Caco-2 (cell line): ENCODE results near the gene NUP98. TPM values are rescaled to one million over a fixed set of nuclear protein-coding genes. Genes with fewer than 3 reads are reported as not detected.
"Not testable (repeated sequence)": the region's sequence is repeated elsewhere in the genome, so short reads cannot be mapped to it uniquely, and the experiment has no call there.

ENCODE experiments used
- BruUV-seq: library from RNA; stranded (reverse); fragments of 400-500 nt; replicated peaks from 2 replicates; lab custom pipeline; 2021; lab: Mats Ljungman, UMichigan
- CTCF ChIA-PET: fragments of 300-600 bp; sonication (Branson Sonifier 250); formaldehyde crosslinking; loops from one replicate; lab custom pipeline; 2022; ENCODE audit warnings: antibody characterized with exemption; lab: Charles Lee
- POLR2A ChIA-PET: fragments of 300-600 bp; sonication (Branson Sonifier 250); formaldehyde crosslinking; loops from one replicate; lab custom pipeline; 2022; ENCODE audit warnings: antibody characterized with exemption; lab: Charles Lee
- DNase-seq, 2 experiments: peaks; one replicate each; pipeline versions ENCODE4 v3.0.0 to v3.0.0-alpha.2; 2020 to 2022
- H3K27me3 ChIP-seq: replicated peaks from 2 replicates; pipeline ENCODE4 v1.6.0; 2011; ENCODE audit warnings: low read length; ENCODE audit not compliant: control insufficient read depth, insufficient read depth
- H3K36me3 ChIP-seq: 2 replicates; pipeline ENCODE4 v1.5.1; 2011; ENCODE audit warnings: low read length; ENCODE audit not compliant: control insufficient read depth, insufficient read depth
- H3K4me1 ChIP-seq: fragments of 250-450 bp; sonication (Bioruptor Pico); 2 replicates; pipeline ENCODE4 v1.5.1; 2020; ENCODE audit warnings: mild to moderate bottlenecking
- H3K4me3 ChIP-seq: 2 replicates; pipeline ENCODE4 v1.5.1; 2011; ENCODE audit warnings: low read depth, mild to moderate bottlenecking, control low read depth, low read length
- H3K9me3 ChIP-seq: fragments of 250-450 bp; sonication (Bioruptor Pico); 2 replicates; pipeline ENCODE4 v1.5.1; 2020; ENCODE audit warnings: mild to moderate bottlenecking, moderate library complexity
- H3K27ac Mint-ChIP-seq: one replicate; pipeline ENCODE4 v1.8.0; 2022; ENCODE audit warnings: mixed read lengths; ENCODE audit not compliant: unreplicated experiment
- H3K27me3 Mint-ChIP-seq: one replicate; pipeline ENCODE4 v1.8.0; 2022; ENCODE audit warnings: mixed read lengths; ENCODE audit not compliant: insufficient read depth, unreplicated experiment
- H3K36me3 Mint-ChIP-seq: one replicate; pipeline ENCODE4 v1.8.0; 2022; ENCODE audit warnings: mild to moderate bottlenecking, mixed read lengths; ENCODE audit not compliant: insufficient read depth, unreplicated experiment
- H3K4me1 Mint-ChIP-seq: one replicate; pipeline ENCODE4 v1.8.0; 2022; ENCODE audit warnings: low read depth, mixed read lengths; ENCODE audit not compliant: unreplicated experiment
- H3K4me3 Mint-ChIP-seq: one replicate; pipeline ENCODE4 v1.8.0; 2022; ENCODE audit warnings: mild to moderate bottlenecking, moderate library complexity, mixed read lengths; ENCODE audit not compliant: unreplicated experiment
- H3K9me3 Mint-ChIP-seq: one replicate; pipeline ENCODE4 v1.8.0; 2022; ENCODE audit warnings: mixed read lengths; ENCODE audit not compliant: unreplicated experiment
- intact Hi-C: fragments of 100-400 bp; cut with micrococcal nuclease; formaldehyde crosslinking; loops from one replicate; pipeline ENCODE4 v1.10.0; 2022; ENCODE audit not compliant: unreplicated experiment
- total RNA-seq: library from RNA; stranded (reverse); gene quantifications from 2 replicates; pipeline ENCODE4 v1.2.3, GENCODE V29; 2022
- TF ChIP-seq, protein P1 (sequence below), 2 experiments: fragments of 200-600 bp in 1 of 2; IDR thresholded peaks; 1 replicate in 1 of 2; 2 replicates in 1 of 2; pipeline versions ENCODE4 v1.5.1 to v1.8.0; 2011 to 2022; ENCODE audit warnings: antibody characterized with exemption in 1 of 2, control low read depth in 1 of 2, inconsistent platforms in 1 of 2, low read depth in 1 of 2, low read length in 1 of 2, mild to moderate bottlenecking in 1 of 2, moderate library complexity in 1 of 2; ENCODE audit not compliant: insufficient read depth in 1 of 2, severe bottlenecking in 1 of 2, unreplicated experiment in 1 of 2

Gene NUP98
- total RNA-seq, 1 experiment from 2014 or later, result 146 TPM

DNA sequence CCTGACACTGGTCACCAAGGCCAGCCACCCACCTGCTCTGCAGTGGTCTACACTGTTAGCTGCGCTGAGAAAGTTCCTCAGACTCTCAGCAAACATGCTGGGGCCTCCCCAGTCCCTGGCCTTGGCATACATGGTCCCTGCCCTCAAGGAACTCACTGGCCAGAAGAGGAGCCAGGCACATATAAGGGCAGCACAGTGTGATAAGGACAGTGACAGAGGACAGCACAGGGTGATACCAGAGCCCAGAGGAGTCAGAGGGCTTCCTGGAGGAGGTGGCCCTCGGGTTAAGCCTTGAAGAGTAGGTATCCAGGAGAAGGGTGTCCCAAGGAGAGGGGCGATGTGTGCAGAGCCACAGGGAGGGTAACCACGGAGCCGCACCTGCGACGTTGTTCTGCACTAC is 151.8 kb downstream of the NUP98 start:
- Mint-ChIP-seq H3K4me3 (no peak overlapping the region), H3K27ac (no peak overlapping the region), H3K4me1 (peaks cover 7% of the 10 kb centered on the region), H3K36me3 (peaks cover 6% of the 10 kb centered on the region), H3K9me3 (no peaks in the 10 kb centered on the region), H3K27me3 (peaks cover 16% of the 10 kb centered on the region)
- no peaks in the 10 kb centered on the region for H3K27me3 ChIP-seq
- H3K4me3 ChIP-seq, result no peak overlapping the region
- no TSS peak for BruUV-seq
- peaks cover 8% of the 10 kb centered on the region for H3K4me1 ChIP-seq
- no peaks in the 10 kb centered on the region for H3K9me3 ChIP-seq
- TF ChIP-seq, protein P1, sequence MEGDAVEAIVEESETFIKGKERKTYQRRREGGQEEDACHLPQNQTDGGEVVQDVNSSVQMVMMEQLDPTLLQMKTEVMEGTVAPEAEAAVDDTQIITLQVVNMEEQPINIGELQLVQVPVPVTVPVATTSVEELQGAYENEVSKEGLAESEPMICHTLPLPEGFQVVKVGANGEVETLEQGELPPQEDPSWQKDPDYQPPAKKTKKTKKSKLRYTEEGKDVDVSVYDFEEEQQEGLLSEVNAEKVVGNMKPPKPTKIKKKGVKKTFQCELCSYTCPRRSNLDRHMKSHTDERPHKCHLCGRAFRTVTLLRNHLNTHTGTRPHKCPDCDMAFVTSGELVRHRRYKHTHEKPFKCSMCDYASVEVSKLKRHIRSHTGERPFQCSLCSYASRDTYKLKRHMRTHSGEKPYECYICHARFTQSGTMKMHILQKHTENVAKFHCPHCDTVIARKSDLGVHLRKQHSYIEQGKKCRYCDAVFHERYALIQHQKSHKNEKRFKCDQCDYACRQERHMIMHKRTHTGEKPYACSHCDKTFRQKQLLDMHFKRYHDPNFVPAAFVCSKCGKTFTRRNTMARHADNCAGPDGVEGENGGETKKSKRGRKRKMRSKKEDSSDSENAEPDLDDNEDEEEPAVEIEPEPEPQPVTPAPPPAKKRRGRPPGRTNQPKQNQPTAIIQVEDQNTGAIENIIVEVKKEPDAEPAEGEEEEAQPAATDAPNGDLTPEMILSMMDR (IDR thresholded peaks at IDR 0.05; ENCODE audit: insufficient read depth in 1 of 2, low read depth in 1 of 2, low read length in 1 of 2, severe bottlenecking in 1 of 2, unreplicated experiment in 1 of 2), result no peak
- no peaks in the 10 kb centered on the region for H3K36me3 ChIP-seq
- ChIA-PET CTCF (no interaction called here), POLR2A (no interaction called here)
- DNase-seq, result no peak
- intact Hi-C loops, result no loop called here

DNA sequence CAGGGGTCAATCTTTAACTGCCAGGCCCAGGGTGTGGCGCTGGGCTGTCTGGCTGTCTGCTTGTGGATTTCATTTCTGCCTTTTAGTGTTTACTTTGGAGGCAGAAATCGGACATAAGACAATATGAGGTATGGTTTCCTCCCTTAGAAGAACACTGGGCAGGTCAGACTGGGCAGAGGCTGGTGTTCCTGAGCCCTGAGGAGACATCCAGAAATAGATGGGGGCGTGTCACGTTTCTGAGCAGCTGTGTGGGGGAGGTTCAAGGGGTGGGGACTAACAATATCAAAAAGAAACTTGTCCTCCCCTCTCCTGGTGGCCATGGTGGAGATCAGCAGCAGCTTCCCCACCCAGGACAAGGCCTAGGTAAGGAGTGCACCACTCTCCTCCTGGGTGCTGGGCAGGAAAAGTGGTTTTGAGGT is 152.5 kb downstream of the NUP98 start, which contains the start of gene ART1:
Gene ART1 (plus strand): TSS at position 312 of the 419 bp plus-strand sequence. CDS start 14,086 bp downstream, outside the sequence.
- no TSS peak for BruUV-seq
- ChIA-PET CTCF (no interaction called here), POLR2A (no interaction called here)
- H3K36me3 ChIP-seq, result no peaks in the 10 kb centered on the region
- intact Hi-C loops, result no loop called here
- DNase-seq, result no peak
- TF ChIP-seq, protein P1 (IDR thresholded peaks at IDR 0.05; ENCODE audit: insufficient read depth in 1 of 2, low read depth in 1 of 2, low read length in 1 of 2, severe bottlenecking in 1 of 2, unreplicated experiment in 1 of 2), result no peak
- H3K4me1 ChIP-seq, result peaks cover 8% of the 10 kb centered on the region
- Mint-ChIP-seq H3K27me3 (peaks cover 13% of the 10 kb centered on the region), H3K36me3 (peaks cover 6% of the 10 kb centered on the region), H3K27ac (no peak within 1 kb of the TSS), H3K9me3 (no peaks in the 10 kb centered on the region), H3K4me1 (peaks cover 7% of the 10 kb centered on the region), H3K4me3 (no peak within 1 kb of the TSS)
- no peak within 1 kb of the TSS for H3K4me3 ChIP-seq
- no peaks in the 10 kb centered on the region for H3K27me3 ChIP-seq
- no peaks in the 10 kb centered on the region for H3K9me3 ChIP-seq

DNA sequence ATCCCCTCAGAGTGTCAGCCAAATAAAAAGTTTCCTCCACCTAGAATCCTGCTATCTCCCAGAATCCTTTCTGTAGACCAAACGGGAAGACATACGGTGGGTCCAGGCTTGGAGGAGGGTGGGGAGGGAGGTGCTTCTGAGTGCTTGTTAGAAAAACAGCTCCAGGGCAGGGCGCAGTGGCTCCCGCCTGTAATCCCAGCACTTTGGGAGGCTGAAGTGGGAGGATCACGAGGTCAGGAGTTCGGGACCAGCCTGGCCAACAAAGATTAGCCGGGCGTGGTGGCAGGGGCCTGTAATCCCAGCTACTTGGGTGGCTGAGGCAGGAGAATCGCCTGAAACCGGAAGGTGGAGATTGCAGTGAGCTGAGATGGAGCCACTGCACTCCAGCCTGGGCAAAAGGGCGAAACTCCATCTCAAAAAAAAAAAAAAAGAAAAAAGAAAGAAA is 154.2 kb downstream of the NUP98 start:
- H3K9me3 Mint-ChIP-seq, intact Hi-C loops, H3K27me3 Mint-ChIP-seq, H3K36me3 Mint-ChIP-seq, H3K27ac Mint-ChIP-seq, H3K4me1 Mint-ChIP-seq, H3K4me1 ChIP-seq, POLR2A ChIA-PET, H3K27me3 ChIP-seq, H3K9me3 ChIP-seq, DNase-seq, BruUV-seq, H3K36me3 ChIP-seq: not testable (repeated sequence)
- H3K4me3 ChIP-seq, result peak overlapping the region; percentile 50
- CTCF ChIA-PET, result interaction anchor here (1.2 kb wide), 1 partner anchor 167 kb away, joined by 3 read pairs; no protein-coding TSS in a partner anchor
- H3K4me3 Mint-ChIP-seq, result peak overlapping the region; percentile 82
